Measurements from ENCODE around the gene SLC8A1. TPM values are rescaled to one million over a fixed set of nuclear protein-coding genes. Genes with fewer than 3 reads are reported as not detected.

The SLC8A1 gene
- total RNA-seq, 1 experiment from 2014 or later = not detected

DNA sequence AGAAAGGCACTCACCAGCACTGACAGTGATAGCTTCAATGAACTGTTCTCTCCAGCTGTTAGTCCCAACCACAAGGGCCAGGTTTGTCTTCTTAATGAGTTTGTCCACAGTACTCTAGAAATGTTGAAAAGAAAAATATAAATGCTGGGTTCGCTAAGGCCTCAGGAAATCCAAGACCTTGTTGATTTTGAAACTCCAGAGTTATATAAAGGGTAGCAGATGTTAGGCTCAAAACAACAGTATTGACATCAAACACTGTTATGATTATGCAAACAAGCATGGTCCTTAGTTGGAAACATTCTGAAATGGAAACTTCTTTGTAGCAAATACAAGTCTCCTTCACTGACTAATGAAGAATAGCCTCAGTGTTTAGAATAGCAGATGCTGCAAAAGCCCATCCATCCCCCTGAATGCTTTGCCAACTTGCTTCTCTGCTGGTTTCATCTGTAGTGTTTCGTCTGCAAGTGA is 291.1 kb downstream of the SLC8A1 start:
- Histone ChIP-seq H3K27me3 (replicated peaks; ENCODE audit: insufficient read depth, low read depth, low read length, poor library complexity) (peaks cover 56% of the 10 kb centered on the region), H3K4me1 (ENCODE audit: insufficient read depth, low read length, poor library complexity, severe bottlenecking) (no peaks in the 10 kb centered on the region), H3K36me3 (ENCODE audit: insufficient read depth, low read length, poor library complexity, severe bottlenecking) (no peaks in the 10 kb centered on the region), H3K9me3 (ENCODE audit: low read depth, low read length, poor library complexity, severe bottlenecking) (no peaks in the 10 kb centered on the region), H3K27ac (ENCODE audit: low read depth, low read length, poor library complexity, severe bottlenecking) (no peak overlapping the region), H3K4me3 (ENCODE audit: low read depth, low read length, poor library complexity, severe bottlenecking) (no peak overlapping the region)
- ChIA-PET POLR2A (ENCODE audit: low non-redundant PET) (no interaction called here), CTCF (no interaction called here)
- BruUV-seq (replicated peaks) = no TSS peak
- TF ChIP-seq, protein P1, sequence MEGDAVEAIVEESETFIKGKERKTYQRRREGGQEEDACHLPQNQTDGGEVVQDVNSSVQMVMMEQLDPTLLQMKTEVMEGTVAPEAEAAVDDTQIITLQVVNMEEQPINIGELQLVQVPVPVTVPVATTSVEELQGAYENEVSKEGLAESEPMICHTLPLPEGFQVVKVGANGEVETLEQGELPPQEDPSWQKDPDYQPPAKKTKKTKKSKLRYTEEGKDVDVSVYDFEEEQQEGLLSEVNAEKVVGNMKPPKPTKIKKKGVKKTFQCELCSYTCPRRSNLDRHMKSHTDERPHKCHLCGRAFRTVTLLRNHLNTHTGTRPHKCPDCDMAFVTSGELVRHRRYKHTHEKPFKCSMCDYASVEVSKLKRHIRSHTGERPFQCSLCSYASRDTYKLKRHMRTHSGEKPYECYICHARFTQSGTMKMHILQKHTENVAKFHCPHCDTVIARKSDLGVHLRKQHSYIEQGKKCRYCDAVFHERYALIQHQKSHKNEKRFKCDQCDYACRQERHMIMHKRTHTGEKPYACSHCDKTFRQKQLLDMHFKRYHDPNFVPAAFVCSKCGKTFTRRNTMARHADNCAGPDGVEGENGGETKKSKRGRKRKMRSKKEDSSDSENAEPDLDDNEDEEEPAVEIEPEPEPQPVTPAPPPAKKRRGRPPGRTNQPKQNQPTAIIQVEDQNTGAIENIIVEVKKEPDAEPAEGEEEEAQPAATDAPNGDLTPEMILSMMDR (conservative IDR thresholded peaks at IDR 0.05; ENCODE audit: low read depth, low read length) = no peak
- TF ChIP-seq EZH2 (IDR thresholded peaks at IDR 0.05; ENCODE audit: borderline replicate concordance, low read depth, low read length, poor library complexity, severe bottlenecking) = no peak
- no peak for DNase-seq (ENCODE audit: low spot score)
- intact Hi-C loops (cut with micrococcal nuclease; ENCODE audit: unreplicated experiment) = no loop called here

DNA sequence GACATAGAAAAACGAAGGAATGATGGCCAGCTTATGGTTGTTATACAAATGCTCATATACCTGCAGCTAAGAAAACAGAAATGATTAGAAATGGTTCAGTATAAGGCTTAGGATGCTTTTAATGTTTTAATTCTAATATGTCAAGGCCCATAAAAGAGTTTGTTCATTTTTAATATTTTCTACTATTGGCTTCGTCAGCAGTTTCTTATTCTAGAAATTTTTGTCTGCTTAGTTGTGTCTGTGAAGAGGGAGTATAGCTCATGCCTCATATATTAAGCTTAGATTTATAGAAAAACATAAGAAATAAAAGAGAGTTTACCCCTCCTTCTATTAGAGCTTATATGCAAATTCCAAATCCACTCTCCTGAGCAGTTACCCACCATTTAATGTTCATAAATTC is 292.6 kb downstream of the SLC8A1 start:
- Histone ChIP-seq H3K4me1 (ENCODE audit: insufficient read depth, low read length, poor library complexity, severe bottlenecking) (no peaks in the 10 kb centered on the region), H3K27ac (ENCODE audit: low read depth, low read length, poor library complexity, severe bottlenecking) (no peak overlapping the region), H3K36me3 (ENCODE audit: insufficient read depth, low read length, poor library complexity, severe bottlenecking) (no peaks in the 10 kb centered on the region), H3K27me3 (replicated peaks; ENCODE audit: insufficient read depth, low read depth, low read length, poor library complexity) (peaks cover 53% of the 10 kb centered on the region), H3K9me3 (ENCODE audit: low read depth, low read length, poor library complexity, severe bottlenecking) (no peaks in the 10 kb centered on the region), H3K4me3 (ENCODE audit: low read depth, low read length, poor library complexity, severe bottlenecking) (no peak overlapping the region)
- TF ChIP-seq, protein P1 (conservative IDR thresholded peaks at IDR 0.05; ENCODE audit: low read depth, low read length) = no peak
- TF ChIP-seq EZH2 (IDR thresholded peaks at IDR 0.05; ENCODE audit: borderline replicate concordance, low read depth, low read length, poor library complexity, severe bottlenecking) = no peak
- intact Hi-C loops (cut with micrococcal nuclease; ENCODE audit: unreplicated experiment) = no loop called here
- no TSS peak for BruUV-seq (replicated peaks)
- ChIA-PET POLR2A (ENCODE audit: low non-redundant PET) (no interaction called here), CTCF (no interaction called here)
- no peak for DNase-seq (ENCODE audit: low spot score)

DNA sequence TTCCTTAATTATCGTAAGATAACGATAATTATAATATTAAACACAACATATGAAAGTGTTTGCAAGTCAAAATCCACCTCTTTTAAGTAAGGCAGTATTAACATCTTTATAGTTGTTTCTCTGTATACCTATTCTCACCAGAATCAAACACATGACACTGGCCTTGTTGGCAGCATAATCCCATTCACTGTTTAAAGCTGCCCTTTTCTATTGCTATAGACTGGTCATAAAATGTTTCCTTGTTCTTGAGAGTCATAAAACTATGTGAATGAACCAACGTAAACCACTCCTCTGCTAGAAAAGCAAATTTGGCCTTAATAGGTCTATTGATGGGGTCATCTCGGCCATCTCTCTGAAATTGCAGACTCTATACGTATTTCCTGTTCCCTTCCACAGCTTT is 293.1 kb downstream of the SLC8A1 start:
- no peaks in the 10 kb centered on the region for H3K9me3 ChIP-seq (ENCODE audit: low read depth, low read length, poor library complexity, severe bottlenecking)
- H3K36me3 ChIP-seq (ENCODE audit: insufficient read depth, low read length, poor library complexity, severe bottlenecking) = no peaks in the 10 kb centered on the region
- intact Hi-C loops (cut with micrococcal nuclease; ENCODE audit: unreplicated experiment) = no loop called here
- no peak for DNase-seq (ENCODE audit: low spot score)
- ChIA-PET CTCF (no interaction called here), POLR2A (ENCODE audit: low non-redundant PET) (no interaction called here)
- TF ChIP-seq, protein P1 (conservative IDR thresholded peaks at IDR 0.05; ENCODE audit: low read depth, low read length) = no peak
- TF ChIP-seq EZH2 (IDR thresholded peaks at IDR 0.05; ENCODE audit: borderline replicate concordance, low read depth, low read length, poor library complexity, severe bottlenecking) = no peak
- no TSS peak for BruUV-seq (replicated peaks)
- H3K27ac ChIP-seq (ENCODE audit: low read depth, low read length, poor library complexity, severe bottlenecking) = no peak overlapping the region
- H3K4me1 ChIP-seq (ENCODE audit: insufficient read depth, low read length, poor library complexity, severe bottlenecking) = no peaks in the 10 kb centered on the region
- peaks cover 47% of the 10 kb centered on the region for H3K27me3 ChIP-seq (replicated peaks; ENCODE audit: insufficient read depth, low read depth, low read length, poor library complexity)
- no peak overlapping the region for H3K4me3 ChIP-seq (ENCODE audit: low read depth, low read length, poor library complexity, severe bottlenecking)
